Measurements from ENCODE around the gene MYO1D. TPM values are rescaled to one million over a fixed set of nuclear protein-coding genes. Genes with fewer than 3 reads are reported as not detected.

MYO1D gene
- total and polyA plus RNA-seq, 2 of the 13 experiments (the other 11 are each of a cell fraction or from before 2014, with no cell fraction given) = 13.2 to 17.3 TPM

- TF ChIP-seq, protein P1, sequence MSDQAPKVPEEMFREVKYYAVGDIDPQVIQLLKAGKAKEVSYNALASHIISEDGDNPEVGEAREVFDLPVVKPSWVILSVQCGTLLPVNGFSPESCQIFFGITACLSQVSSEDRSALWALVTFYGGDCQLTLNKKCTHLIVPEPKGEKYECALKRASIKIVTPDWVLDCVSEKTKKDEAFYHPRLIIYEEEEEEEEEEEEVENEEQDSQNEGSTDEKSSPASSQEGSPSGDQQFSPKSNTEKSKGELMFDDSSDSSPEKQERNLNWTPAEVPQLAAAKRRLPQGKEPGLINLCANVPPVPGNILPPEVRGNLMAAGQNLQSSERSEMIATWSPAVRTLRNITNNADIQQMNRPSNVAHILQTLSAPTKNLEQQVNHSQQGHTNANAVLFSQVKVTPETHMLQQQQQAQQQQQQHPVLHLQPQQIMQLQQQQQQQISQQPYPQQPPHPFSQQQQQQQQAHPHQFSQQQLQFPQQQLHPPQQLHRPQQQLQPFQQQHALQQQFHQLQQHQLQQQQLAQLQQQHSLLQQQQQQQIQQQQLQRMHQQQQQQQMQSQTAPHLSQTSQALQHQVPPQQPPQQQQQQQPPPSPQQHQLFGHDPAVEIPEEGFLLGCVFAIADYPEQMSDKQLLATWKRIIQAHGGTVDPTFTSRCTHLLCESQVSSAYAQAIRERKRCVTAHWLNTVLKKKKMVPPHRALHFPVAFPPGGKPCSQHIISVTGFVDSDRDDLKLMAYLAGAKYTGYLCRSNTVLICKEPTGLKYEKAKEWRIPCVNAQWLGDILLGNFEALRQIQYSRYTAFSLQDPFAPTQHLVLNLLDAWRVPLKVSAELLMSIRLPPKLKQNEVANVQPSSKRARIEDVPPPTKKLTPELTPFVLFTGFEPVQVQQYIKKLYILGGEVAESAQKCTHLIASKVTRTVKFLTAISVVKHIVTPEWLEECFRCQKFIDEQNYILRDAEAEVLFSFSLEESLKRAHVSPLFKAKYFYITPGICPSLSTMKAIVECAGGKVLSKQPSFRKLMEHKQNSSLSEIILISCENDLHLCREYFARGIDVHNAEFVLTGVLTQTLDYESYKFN (CRISPR knock-in tag; conservative IDR thresholded peaks at IDR 0.05) = peak; percentile 71
- TF ChIP-seq TCF7L2 (IDR thresholded peaks at IDR 0.05; ENCODE audit: low read depth, low read length) (no peak), TGIF2 (CRISPR knock-in tag; IDR thresholded peaks at IDR 0.05) (no peak), GATAD2A (CRISPR knock-in tag; IDR thresholded peaks at IDR 0.05) (peak; percentile 45; the same call in 1 of the 2 replicates), HNF4G (IDR thresholded peaks at IDR 0.05; ENCODE audit: borderline replicate concordance, low read depth, low read length) (peak; percentile 58), HNF4G (CRISPR knock-in tag; IDR thresholded peaks at IDR 0.05; ENCODE audit: borderline replicate concordance, low read depth) (no peak), ZUFSP (CRISPR knock-in tag; IDR thresholded peaks at IDR 0.05; ENCODE audit: borderline replicate concordance) (no peak), FOXP1 (IDR thresholded peaks at IDR 0.05) (no peak), FOXP1 (CRISPR knock-in tag; IDR thresholded peaks at IDR 0.05) (0 out of 2 replicates have a peak, but pooled peaks have one; percentile 8), ONECUT2 (CRISPR knock-in tag; IDR thresholded peaks at IDR 0.05) (no peak), WIZ (CRISPR knock-in tag; IDR thresholded peaks at IDR 0.05) (no peak), HOXA5 (CRISPR knock-in tag; IDR thresholded peaks at IDR 0.05) (no peak), ZFP62 (CRISPR knock-in tag; IDR thresholded peaks at IDR 0.05) (no peak), NFATC3 (CRISPR knock-in tag; IDR thresholded peaks at IDR 0.05) (no peak), ARID5B (CRISPR knock-in tag; IDR thresholded peaks at IDR 0.05) (0 out of 2 replicates have a peak, but pooled peaks have one; percentile 18), ZNF607 (CRISPR knock-in tag; IDR thresholded peaks at IDR 0.05; ENCODE audit: borderline replicate concordance) (no peak)
- TF ChIP-seq, protein P2, sequence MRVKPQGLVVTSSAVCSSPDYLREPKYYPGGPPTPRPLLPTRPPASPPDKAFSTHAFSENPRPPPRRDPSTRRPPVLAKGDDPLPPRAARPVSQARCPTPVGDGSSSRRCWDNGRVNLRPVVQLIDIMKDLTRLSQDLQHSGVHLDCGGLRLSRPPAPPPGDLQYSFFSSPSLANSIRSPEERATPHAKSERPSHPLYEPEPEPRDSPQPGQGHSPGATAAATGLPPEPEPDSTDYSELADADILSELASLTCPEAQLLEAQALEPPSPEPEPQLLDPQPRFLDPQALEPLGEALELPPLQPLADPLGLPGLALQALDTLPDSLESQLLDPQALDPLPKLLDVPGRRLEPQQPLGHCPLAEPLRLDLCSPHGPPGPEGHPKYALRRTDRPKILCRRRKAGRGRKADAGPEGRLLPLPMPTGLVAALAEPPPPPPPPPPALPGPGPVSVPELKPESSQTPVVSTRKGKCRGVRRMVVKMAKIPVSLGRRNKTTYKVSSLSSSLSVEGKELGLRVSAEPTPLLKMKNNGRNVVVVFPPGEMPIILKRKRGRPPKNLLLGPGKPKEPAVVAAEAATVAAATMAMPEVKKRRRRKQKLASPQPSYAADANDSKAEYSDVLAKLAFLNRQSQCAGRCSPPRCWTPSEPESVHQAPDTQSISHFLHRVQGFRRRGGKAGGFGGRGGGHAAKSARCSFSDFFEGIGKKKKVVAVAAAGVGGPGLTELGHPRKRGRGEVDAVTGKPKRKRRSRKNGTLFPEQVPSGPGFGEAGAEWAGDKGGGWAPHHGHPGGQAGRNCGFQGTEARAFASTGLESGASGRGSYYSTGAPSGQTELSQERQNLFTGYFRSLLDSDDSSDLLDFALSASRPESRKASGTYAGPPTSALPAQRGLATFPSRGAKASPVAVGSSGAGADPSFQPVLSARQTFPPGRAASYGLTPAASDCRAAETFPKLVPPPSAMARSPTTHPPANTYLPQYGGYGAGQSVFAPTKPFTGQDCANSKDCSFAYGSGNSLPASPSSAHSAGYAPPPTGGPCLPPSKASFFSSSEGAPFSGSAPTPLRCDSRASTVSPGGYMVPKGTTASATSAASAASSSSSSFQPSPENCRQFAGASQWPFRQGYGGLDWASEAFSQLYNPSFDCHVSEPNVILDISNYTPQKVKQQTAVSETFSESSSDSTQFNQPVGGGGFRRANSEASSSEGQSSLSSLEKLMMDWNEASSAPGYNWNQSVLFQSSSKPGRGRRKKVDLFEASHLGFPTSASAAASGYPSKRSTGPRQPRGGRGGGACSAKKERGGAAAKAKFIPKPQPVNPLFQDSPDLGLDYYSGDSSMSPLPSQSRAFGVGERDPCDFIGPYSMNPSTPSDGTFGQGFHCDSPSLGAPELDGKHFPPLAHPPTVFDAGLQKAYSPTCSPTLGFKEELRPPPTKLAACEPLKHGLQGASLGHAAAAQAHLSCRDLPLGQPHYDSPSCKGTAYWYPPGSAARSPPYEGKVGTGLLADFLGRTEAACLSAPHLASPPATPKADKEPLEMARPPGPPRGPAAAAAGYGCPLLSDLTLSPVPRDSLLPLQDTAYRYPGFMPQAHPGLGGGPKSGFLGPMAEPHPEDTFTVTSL (CRISPR knock-in tag; IDR thresholded peaks at IDR 0.05; ENCODE audit: borderline replicate concordance) = peak; percentile 64; the same call in 1 of the 2 replicates
Measured at GRCh38 chr17:32792207-32792606, 84.7 kb downstream of the MYO1D start (continued).

All from HepG2 (cell line).